GM12892 (cell line): ENCODE data around the gene PSMD12.

Source experiments
- DNase-seq: peaks from one replicate; pipeline ENCODE4 v3.0.0; 2011; ENCODE audit not compliant: insufficient read length
- FAIRE-seq: peaks from 2 replicates; lab custom pipeline; 2011; peaks lifted over from hg19 to GRCh38; lab: Jason Lieb, UNC
- POLR2A ChIP-seq: IDR thresholded peaks from 2 replicates; pipeline ENCODE4 v1.6.1; 2011; ENCODE audit warnings: low read depth, low read length, control low read depth
- POLR2AphosphoS5 ChIP-seq: IDR thresholded peaks from 2 replicates; pipeline ENCODE4 v1.6.1; 2011; ENCODE audit warnings: low read depth, low read length, control low read depth
- TAF1 ChIP-seq: IDR thresholded peaks from 2 replicates; pipeline ENCODE4 v1.6.1; 2011; ENCODE audit warnings: low read depth, mild to moderate bottlenecking, control low read depth, low read length, borderline replicate concordance

PSMD12 gene

DNA sequence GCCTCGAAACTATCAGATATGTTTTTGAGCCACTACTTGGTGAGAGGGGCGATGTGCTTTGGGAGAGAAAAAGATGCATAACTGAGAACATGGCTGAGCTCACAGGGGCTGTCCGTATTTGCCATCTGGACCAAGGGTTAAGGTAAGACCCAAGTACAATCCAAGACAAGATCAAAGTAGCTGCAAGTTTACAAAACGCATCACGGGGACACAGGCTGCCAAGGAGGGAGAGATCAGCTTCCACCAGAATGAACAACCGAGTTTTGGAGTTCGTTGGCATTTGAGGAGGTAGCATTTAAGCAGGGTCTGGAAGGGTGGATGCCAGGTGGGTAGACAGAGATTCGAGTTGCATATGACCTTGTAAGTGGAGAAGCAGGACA, 12.9 kb upstream of the PSMD12 start:
- DNase-seq (no peak), FAIRE-seq (peak; percentile 68)
- no peak for TF ChIP-seq POLR2AphosphoS5
- no peak for TF ChIP-seq TAF1
- no peak for TF ChIP-seq POLR2A

DNA sequence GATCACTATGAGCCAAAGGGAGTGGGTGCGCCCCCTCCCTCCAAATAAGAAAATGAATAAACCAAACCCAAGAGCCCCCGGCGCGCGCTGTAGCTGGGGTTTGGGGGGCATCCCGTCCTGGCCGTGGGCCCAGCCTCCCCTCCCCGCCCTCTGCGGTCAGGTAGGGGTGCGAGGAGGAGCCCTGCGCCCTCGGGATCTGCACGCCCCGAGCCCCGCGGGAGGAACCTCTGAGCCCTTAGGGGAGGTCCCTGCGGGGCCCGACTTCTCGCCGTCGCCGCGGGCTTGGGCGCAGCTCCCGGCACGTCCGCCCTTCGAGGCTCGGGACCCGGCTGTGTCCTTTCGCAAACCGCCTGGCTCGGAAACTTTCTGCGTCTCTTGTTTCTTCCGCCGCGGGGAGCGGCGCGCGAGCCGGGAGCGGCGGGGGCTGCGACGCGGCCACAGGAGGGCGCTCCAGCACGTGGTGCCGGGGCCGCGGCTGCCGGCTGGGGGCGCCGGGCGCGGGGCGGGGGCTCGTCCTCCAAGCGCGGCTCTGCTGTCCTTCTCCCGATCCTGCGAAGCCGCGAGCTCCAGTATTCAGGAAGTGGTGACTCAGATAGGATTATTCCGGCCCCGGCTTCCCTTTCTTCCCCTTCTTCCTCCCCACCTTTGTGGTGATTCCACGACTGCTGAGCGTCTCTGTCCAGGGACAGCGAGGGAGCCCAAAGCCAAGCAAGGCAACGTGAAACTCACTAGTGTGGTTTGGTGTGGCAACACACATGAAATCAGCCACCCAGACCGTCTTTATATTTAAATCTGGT, 12.3 kb upstream of the PSMD12 start:
- DNase-seq = peak; percentile 61
- TF ChIP-seq POLR2A (peak; percentile 58; the same call in 1 of the 2 replicates), POLR2AphosphoS5 (no peak)
- FAIRE-seq = peak; percentile 44

DNA sequence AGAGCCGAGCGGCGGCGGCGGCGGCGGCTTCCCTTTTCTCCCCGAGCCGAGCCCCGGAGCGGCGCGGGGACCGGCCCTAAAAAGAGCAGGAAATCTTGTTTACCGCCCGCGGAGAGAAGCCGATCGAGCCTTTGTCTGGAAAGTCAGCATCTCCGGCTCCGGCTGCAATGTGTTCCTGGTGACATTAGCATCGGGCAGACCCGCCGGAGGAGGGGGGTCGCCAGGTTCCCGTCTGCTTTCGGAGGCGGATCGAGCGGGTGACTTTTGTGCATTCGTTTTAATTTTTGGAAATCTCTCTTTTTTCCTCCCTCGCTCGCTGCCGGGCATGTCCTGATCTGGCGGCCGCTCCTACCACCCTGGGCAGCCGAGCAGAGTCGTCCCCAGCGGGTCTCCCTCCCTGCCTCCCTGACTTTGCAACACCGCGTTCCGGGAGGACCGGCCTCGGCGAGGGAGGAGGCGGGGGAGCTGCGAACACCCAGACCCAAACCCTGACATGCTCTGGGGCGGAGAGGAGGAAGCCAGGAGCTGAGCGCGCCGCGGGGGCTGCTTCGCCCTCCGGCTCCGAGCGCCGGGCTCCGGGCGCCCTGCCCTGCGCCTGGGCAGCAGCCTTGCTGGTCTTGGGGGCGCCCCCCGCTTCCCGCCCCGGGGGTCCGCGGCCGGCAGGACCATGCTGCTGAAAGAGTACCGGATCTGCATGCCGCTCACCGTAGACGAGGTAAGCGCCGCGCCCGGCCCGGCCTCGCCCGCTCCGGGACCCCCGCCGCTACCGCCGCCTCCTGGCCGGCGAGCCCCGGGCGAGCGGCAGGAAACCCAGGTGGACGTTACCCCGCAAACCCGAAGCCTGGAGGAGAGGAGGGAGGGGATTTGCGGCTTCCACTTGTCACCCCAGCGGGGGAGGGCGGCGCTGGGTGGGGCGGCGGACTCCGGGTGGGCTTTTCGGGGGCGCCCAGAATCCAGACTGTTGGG, 11.4 kb upstream of the PSMD12 start:
- FAIRE-seq (no peak), DNase-seq (peak; percentile 50)

DNA sequence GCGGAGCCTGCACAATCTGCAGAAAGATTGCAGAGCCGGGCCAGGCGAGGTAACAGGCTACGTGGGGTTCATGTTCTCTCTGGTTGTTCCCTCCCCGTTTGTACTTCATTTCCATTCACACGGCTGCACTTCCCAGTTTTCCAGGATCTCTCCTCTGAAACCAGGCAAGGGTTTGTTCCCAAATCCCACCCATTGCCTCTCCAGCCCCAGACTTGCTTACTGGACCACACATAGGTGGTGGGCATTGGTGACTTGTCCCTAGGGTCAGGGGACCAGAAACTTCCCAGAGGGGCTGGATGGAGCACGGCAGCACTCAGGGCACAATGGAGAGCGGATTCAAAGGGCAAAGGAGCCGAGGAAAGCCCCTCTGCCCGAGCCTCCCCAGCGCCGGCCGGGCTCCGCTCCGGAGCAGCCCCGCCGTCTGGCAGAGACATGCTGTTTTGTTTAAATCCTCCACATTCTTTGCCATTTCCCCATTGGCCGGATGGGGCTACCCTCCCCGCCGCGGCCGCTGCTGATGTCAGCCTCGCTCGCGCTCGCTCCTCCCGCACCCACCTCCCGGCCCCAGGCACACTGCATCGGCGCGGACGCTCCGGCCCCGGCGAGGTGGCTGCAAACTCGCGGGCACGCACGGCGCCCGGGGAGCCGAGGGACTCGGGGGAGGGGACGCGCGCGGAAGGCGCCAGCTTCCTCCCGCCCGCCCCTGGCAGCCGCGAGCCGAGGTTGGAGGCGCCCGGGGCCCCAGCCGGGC, 10.5 kb upstream of the PSMD12 start, which contains the start of gene PITPNC1:
PITPNC1 (plus strand) TSS at position 545 of the 751 bp plus-strand sequence.
- FAIRE-seq = peak; percentile 97
- DNase-seq = peak; percentile 69
- TF ChIP-seq POLR2A = peak; percentile 57; the same call in 1 of the 2 replicates
- peak; percentile 38; the same call in 1 of the 2 replicates for TF ChIP-seq TAF1
- 0 out of 2 replicates have a peak, but pooled peaks have one; percentile 28 for TF ChIP-seq POLR2AphosphoS5

More for the DNA sequence above, 11.4 kb upstream of the PSMD12 start:
- TF ChIP-seq POLR2A (peak; percentile 6; the same call in 1 of the 2 replicates), POLR2AphosphoS5 (no peak)

DNA sequence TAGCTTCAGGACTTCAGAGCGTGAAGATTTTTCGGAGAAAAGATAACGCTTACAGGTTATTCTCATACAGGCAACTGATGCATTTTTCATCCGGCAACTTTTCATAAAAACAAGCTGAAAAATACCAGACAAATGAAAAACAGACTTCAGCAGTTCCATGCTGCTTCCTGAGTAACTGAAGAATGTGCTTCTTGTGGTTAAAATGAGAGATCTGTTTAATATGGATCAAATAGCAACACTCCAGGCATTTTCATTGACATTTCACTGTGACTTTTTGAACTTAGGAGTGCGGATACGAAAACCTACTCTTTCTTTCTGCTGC, 10.0 kb upstream of the PSMD12 start:
- no peak for DNase-seq
- FAIRE-seq = no peak
- TF ChIP-seq POLR2A (no peak), POLR2AphosphoS5 (no peak), TAF1 (no peak)

DNA sequence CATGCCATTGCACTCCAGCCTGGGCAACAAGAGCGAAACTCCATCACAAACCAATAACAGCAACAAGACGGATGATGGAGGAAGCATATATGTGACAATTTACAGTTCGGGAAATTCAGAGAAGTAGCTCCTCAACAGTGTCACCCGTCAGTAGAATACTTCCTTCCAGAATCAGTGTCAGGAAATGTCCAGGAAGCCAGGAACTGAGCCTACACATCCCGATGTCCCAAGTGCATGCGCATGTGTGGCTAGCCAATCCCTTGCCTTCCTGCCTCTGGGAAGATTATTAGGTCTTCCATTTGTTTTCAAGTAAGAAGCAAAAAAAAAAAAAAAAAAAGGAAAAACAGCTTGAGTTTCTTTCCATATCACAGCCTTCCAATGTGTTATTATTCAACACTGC, 9.3 kb upstream of the PSMD12 start:
- TF ChIP-seq POLR2AphosphoS5 (no peak), POLR2A (no peak), TAF1 (no peak)
- FAIRE-seq (no peak), DNase-seq (no peak)

DNA sequence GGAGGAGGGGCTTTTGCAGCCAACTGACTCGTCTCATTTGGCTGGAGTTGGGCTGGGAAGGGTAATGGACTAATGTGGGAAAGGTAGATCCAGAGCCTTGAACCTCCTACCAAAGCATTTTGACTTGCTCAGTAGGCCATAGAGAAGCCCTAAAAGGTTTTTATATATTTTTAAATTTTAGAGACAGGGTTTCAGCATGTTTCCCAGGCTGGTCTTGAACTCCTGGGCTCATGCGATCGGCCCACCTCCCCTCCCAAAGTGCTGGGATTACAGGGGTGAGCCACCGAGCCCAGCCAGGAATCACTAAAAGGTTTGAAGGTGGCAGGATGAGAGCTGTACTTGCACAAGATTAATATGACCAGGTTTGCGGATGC, 8.7 kb upstream of the PSMD12 start:
- FAIRE-seq = no peak
- no peak for DNase-seq
- TF ChIP-seq TAF1 (no peak), POLR2A (no peak), POLR2AphosphoS5 (no peak)

DNA sequence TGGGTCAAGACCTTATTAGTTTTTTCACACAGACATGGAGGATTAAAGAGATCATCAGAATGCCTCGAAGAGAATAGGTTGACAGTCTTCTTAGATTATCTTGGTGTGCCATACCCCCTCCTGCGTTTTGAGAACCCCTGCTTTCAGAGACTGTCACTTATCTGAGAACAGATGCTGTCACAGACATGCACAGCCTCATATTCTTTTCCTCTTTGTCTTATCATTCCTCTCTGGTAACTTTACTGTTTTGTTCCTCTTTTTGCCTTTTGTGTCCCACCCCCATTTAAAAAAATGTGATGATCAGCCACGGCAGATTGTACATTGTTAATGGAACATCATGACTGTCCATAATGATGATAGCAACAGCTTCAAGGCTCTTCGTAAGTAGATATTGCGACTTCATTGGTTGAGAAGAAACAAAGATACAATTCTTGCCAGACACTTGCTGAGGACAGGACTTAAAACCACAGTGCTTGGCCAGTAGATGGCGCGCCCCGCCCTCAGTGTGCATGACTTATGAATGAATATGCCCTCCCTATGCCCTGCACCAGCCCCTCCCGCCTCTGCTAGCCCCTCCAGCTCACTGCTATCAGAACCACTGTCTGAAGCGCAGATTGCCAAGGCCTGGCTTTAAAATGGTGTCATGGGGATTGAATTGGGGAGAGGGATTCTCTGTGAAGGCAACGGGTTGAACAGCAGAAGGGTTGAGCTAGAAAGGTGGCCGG, 8.1 kb upstream of the PSMD12 start:
- TF ChIP-seq POLR2AphosphoS5 = no peak
- no peak for TF ChIP-seq TAF1
- no peak for TF ChIP-seq POLR2A
- peak; percentile 95 for FAIRE-seq
- peak; percentile 45 for DNase-seq

DNA sequence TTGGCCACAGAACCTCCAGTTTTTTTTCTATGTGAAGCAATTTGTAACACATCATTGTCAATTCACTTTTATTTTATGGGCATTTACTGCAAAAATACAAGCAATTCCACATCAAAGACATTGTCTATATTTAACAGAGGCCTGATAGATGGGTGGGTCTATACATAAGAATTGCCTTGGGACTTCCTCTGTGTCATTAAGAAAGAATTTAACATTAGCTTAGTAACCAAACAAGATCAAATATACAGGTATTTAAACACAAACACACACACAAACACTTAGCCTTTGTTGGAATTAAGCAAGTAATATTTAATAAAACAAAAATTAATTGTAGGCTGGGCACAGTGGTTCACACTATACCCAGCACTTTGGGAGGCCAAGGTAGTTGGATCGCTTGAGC, 6.4 kb upstream of the PSMD12 start:
- no peak for FAIRE-seq
- TF ChIP-seq POLR2A = no peak
- TF ChIP-seq POLR2AphosphoS5 = no peak
- no peak for TF ChIP-seq TAF1
- DNase-seq = no peak

DNA sequence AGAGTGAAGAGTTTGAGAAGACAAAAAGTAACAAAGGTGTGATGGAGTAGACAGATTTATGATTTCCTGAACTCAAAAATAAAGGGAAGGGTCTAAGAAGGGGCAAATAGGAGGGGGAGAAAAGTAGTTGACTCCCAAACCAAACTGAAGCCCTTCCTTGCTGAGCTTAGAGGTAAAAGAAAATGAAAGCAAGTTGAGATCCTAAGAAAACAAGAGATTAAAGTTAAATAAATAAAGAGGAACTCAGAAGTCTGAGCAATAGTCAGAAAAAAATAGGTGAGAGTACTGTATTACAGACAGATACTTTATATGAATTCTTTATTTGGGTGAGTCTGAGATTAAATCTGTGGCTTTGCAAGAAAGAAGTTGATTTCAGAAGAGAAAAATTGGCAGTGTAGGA, 3.3 kb upstream of the PSMD12 start:
- no peak for FAIRE-seq

DNA sequence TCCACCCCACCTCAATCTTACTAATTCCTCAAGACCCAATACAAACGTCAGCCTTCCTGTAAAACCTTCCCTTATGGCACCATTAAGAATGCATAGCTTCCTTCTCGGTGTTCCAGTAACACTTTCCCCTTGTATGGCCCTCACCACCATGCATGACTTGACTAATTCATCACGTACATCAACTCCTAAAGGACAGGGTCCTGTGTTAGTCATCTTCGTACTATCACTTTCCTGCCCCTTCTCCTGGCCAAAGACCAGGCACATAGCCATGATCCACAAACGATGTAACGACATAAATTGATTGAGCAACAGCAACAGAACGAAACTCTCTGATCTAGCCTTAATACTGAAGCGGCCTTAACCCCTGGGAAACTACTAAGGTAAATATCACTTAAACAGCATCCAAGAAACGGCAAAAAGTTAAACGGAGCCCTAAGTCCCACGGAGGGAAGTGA, 612 bp downstream of the PSMD12 start:
- peak; percentile 46 for FAIRE-seq
- TF ChIP-seq POLR2A (no peak), POLR2AphosphoS5 (no peak), TAF1 (no peak)
- DNase-seq = no peak

More for the DNA sequence above, 3.3 kb upstream of the PSMD12 start:
- no peak for DNase-seq
- no peak for TF ChIP-seq TAF1
- no peak for TF ChIP-seq POLR2AphosphoS5
- TF ChIP-seq POLR2A = no peak
